Glomerular visceral epithelial cell (primary cell): ENCODE measurements around the gene NSF.
"Not testable (repeated sequence)": the region's sequence is repeated elsewhere in the genome, so short reads cannot be mapped to it uniquely, and the experiment has no call there.

Source experiments
- DNase-seq: peaks from one replicate; pipeline ENCODE4 v3.0.0-alpha.2; 2016; ENCODE audit errors: extremely low spot score

The NSF gene

GRCh38 chr17:46628753-46629436, 38.4 kb downstream of the NSF start:
- DNase-seq, result not testable (repeated sequence)

GRCh38 chr17:46632146-46632545, 41.7 kb downstream of the NSF start:
- DNase-seq, result not testable (repeated sequence)

GRCh38 chr17:46634844-46635243, 44.4 kb downstream of the NSF start:
- not testable (repeated sequence) for DNase-seq

- not testable (repeated sequence) for DNase-seq
Measured at GRCh38 chr17:46641861-46642656, 51.6 kb downstream of the NSF start.

GRCh38 chr17:46647251-46647650, 56.8 kb downstream of the NSF start:
- DNase-seq, result not testable (repeated sequence)

- not testable (repeated sequence) for DNase-seq
Measured at GRCh38 chr17:46647688-46648278, 57.3 kb downstream of the NSF start.

GRCh38 chr17:46649246-46649645, 58.8 kb downstream of the NSF start:
- DNase-seq, result not testable (repeated sequence)

- DNase-seq, result not testable (repeated sequence)
Measured at GRCh38 chr17:46652024-46652643, 61.7 kb downstream of the NSF start.

- DNase-seq, result not testable (repeated sequence)
Measured at GRCh38 chr17:46658235-46658634, 67.8 kb downstream of the NSF start.

GRCh38 chr17:46659702-46660101, 69.2 kb downstream of the NSF start:
- DNase-seq, result not testable (repeated sequence)

- not testable (repeated sequence) for DNase-seq
Measured at GRCh38 chr17:46663123-46663522, 72.7 kb downstream of the NSF start.

GRCh38 chr17:46663552-46663951, 73.1 kb downstream of the NSF start:
- DNase-seq, result not testable (repeated sequence)

GRCh38 chr17:46665969-46666368, 75.5 kb downstream of the NSF start:
- DNase-seq, result not testable (repeated sequence)

GRCh38 chr17:46670789-46671188, 80.3 kb downstream of the NSF start:
- DNase-seq, result not testable (repeated sequence)

GRCh38 chr17:46672777-46673176, 82.3 kb downstream of the NSF start:
- DNase-seq, result not testable (repeated sequence)

- DNase-seq, result not testable (repeated sequence)
Measured at GRCh38 chr17:46677819-46678218, 87.3 kb downstream of the NSF start.

GRCh38 chr17:46683653-46684052, 93.2 kb downstream of the NSF start:
- not testable (repeated sequence) for DNase-seq

- DNase-seq, result not testable (repeated sequence)
Measured at GRCh38 chr17:46685284-46685683, 94.8 kb downstream of the NSF start.

GRCh38 chr17:46692196-46692595, 101.7 kb downstream of the NSF start:
- DNase-seq, result not testable (repeated sequence)

GRCh38 chr17:46693283-46693682, 102.8 kb downstream of the NSF start:
- not testable (repeated sequence) for DNase-seq

GRCh38 chr17:46696522-46696921, 106.1 kb downstream of the NSF start:
- not testable (repeated sequence) for DNase-seq

- not testable (repeated sequence) for DNase-seq
Measured at GRCh38 chr17:46699014-46699413, 108.5 kb downstream of the NSF start.
